Gastroesophageal sphincter (tissue), 4 donors: Measurements from ENCODE around the gene ADAMTS9. TPM values are rescaled to one million over a fixed set of nuclear protein-coding genes. Genes with fewer than 3 reads are reported as not detected.
A peak's percentile ranks its signal among the peaks of the same experiment; 100 is the strongest.

Source experiments
- ATAC-seq: fragments of 150-250 bp; one replicate; pipeline ENCODE4 v1.9.1; 2016; ENCODE audit warnings: mild to moderate bottlenecking, moderate library complexity
- H3K27ac ChIP-seq, 4 donors: fragments of 200-600 bp; sonication (generic) in 3 of 4; 1 replicate in 3 of 4; 2 replicates in 1 of 4; pipeline ENCODE4 v1.5.1; 2016 to 2019
- H3K27me3 ChIP-seq: fragments of 200-600 bp; sonication (generic); one replicate; pipeline ENCODE4 v1.5.1; 2019
- H3K36me3 ChIP-seq, 2 donors: fragments of 200-600 bp; sonication (generic); one replicate each; pipeline ENCODE4 v1.5.1; 2019; ENCODE audit warnings: control low read depth in 1 of 2
- H3K4me1 ChIP-seq, 3 donors: fragments of 200-600 bp; sonication (generic); 1 replicate in 2 of 3; 2 replicates in 1 of 3; pipeline ENCODE4 v1.5.1; 2016 to 2019; ENCODE audit warnings: control low read depth in 2 of 3
- H3K4me3 ChIP-seq, 2 donors: fragments of 200-600 bp; sonication (generic); one replicate each; pipeline ENCODE4 v1.5.1; 2019; ENCODE audit warnings: mild to moderate bottlenecking in 1 of 2, moderate library complexity in 1 of 2
- H3K9me3 ChIP-seq, 3 donors: fragments of 200-600 bp; sonication (generic); one replicate each; pipeline ENCODE4 v1.5.1; 2017 to 2019; ENCODE audit warnings: control low read depth in 2 of 3
- CTCF ChIP-seq, 4 experiments: fragments of 200-600 bp in 2 of 4; fragments of 450-650 bp in 2 of 4; sonication (generic) in 1 of 4; IDR thresholded peaks; one replicate each; pipeline ENCODE4 v1.5.1; 2017 to 2019; ENCODE audit warnings: antibody characterized with exemption in 4 of 4, mild to moderate bottlenecking in 2 of 4, moderate library complexity in 2 of 4
- EP300 ChIP-seq: sonication (generic); formaldehyde crosslinking; IDR thresholded peaks from one replicate; pipeline ENCODE4 v1.6.1; 2017; ENCODE audit warnings: antibody characterized with exemption, mild to moderate bottlenecking
- POLR2A ChIP-seq, 2 donors: fragments of 450-650 bp; IDR thresholded peaks; one replicate each; pipeline ENCODE4 v1.6.1; 2017; ENCODE audit warnings: antibody characterized with exemption in 2 of 2, mild to moderate bottlenecking in 2 of 2, moderate library complexity in 1 of 2
- POLR2AphosphoS5 ChIP-seq: sonication (generic); formaldehyde crosslinking; IDR thresholded peaks from one replicate; pipeline ENCODE4 v1.6.1; 2017; ENCODE audit warnings: antibody characterized with exemption
- WGBS, 2 donors: methylation state at CpG; one replicate each; pipeline ENCODE4 v1.1.5; 2018; ENCODE audit warnings: low coverage in 1 of 2; 5-methylcytosine and 5-hydroxymethylcytosine counted together
- total RNA-seq, 4 donors: library from RNA; depleted of rRNA; stranded (reverse); fragments of >200 nt; gene quantifications; one replicate each; pipeline ENCODE4 v1.1.0, GENCODE V29; 2016

The ADAMTS9 gene
- total RNA-seq, 4 donors from 2014 or later, result 30.7 to 102 (median 48.3) TPM

- no peak overlapping the region for H3K27ac ChIP-seq
- H3K36me3 ChIP-seq, result peaks cover 0 to 15% of the 10 kb centered on the region in 2 donors
- WGBS, 2 donors, result 83 to 85% methylated on average over 1 to 2 of the region's 2 CpGs
- TF ChIP-seq POLR2A (IDR thresholded peaks at IDR 0.05) (no peak), CTCF (IDR thresholded peaks at IDR 0.05) (no peak), POLR2AphosphoS5 (no peak), EP300 (no peak)
- H3K4me1 ChIP-seq, result peaks cover 0 to 26% (median 10%) of the 10 kb centered on the region in 3 donors
- H3K27me3 ChIP-seq, result no peaks in the 10 kb centered on the region
- no peak for ATAC-seq
- no peak overlapping the region for H3K4me3 ChIP-seq
- H3K9me3 ChIP-seq, result no peaks in the 10 kb centered on the region
Observed at GRCh38 chr3:64608741-64609140, 79.1 kb downstream of the ADAMTS9 start.

GRCh38 chr3:64607032-64607551 lies 80.7 kb downstream of the ADAMTS9 start:
- TF ChIP-seq EP300, result no peak
- no peak for TF ChIP-seq POLR2A (IDR thresholded peaks at IDR 0.05)
- no peak for TF ChIP-seq POLR2AphosphoS5
- TF ChIP-seq CTCF (IDR thresholded peaks at IDR 0.05), result no peak
- 93 to 95% methylated on average over 2 of the region's 2 CpGs for WGBS, 2 donors
- no peak for ATAC-seq
- H3K36me3 ChIP-seq, result peaks cover 0 to 29% of the 10 kb centered on the region in 2 donors
- H3K9me3 ChIP-seq, result no peaks in the 10 kb centered on the region
- H3K27ac ChIP-seq, result no peak overlapping the region
- H3K4me1 ChIP-seq, result peaks cover 0 to 10% (median 2%) of the 10 kb centered on the region in 3 donors
- H3K4me3 ChIP-seq, result no peak overlapping the region
- no peaks in the 10 kb centered on the region for H3K27me3 ChIP-seq

- 84 to 95% methylated on average over 2 to 3 of the region's 3 CpGs for WGBS, 2 donors
- Histone ChIP-seq H3K9me3 (no peaks in the 10 kb centered on the region), H3K27me3 (no peaks in the 10 kb centered on the region), H3K4me1 (peaks cover 0 to 4% (median 0%) of the 10 kb centered on the region in 3 donors), H3K36me3 (peaks cover 0 to 44% of the 10 kb centered on the region in 2 donors), H3K27ac (no peak overlapping the region), H3K4me3 (no peak overlapping the region)
- TF ChIP-seq CTCF (IDR thresholded peaks at IDR 0.05) (no peak), POLR2AphosphoS5 (no peak), POLR2A (IDR thresholded peaks at IDR 0.05) (no peak), EP300 (no peak)
- ATAC-seq, result no peak
Observed at GRCh38 chr3:64604313-64604712, 83.5 kb downstream of the ADAMTS9 start.

- no peak overlapping the region for H3K4me3 ChIP-seq
- H3K27me3 ChIP-seq, result no peaks in the 10 kb centered on the region
- TF ChIP-seq CTCF (IDR thresholded peaks at IDR 0.05) (no peak), EP300 (no peak), POLR2AphosphoS5 (no peak), POLR2A (IDR thresholded peaks at IDR 0.05) (no peak)
- H3K27ac ChIP-seq, result no peak overlapping the region
- 100% methylated on average over 8 of the region's 9 CpGs; no CpG with 5 or more reads in 1 of the 2 donors for WGBS, 2 donors
- H3K36me3 ChIP-seq, result peaks cover 0 to 44% of the 10 kb centered on the region in 2 donors
- peaks cover 0 to 4% (median 0%) of the 10 kb centered on the region in 3 donors for H3K4me1 ChIP-seq
- no peak for ATAC-seq
- H3K9me3 ChIP-seq, result no peaks in the 10 kb centered on the region
Observed at GRCh38 chr3:64601824-64602223, 86.0 kb downstream of the ADAMTS9 start.

- no peak for TF ChIP-seq POLR2AphosphoS5
- TF ChIP-seq POLR2A (IDR thresholded peaks at IDR 0.05), result no peak
- TF ChIP-seq CTCF (IDR thresholded peaks at IDR 0.05), result no peak
- no peak for TF ChIP-seq EP300
- 77 to 90% methylated on average over 7 to 8 of the region's 9 CpGs for WGBS, 2 donors
- Histone ChIP-seq H3K4me1 (peaks cover 3 to 16% (median 7%) of the 10 kb centered on the region in 3 donors), H3K9me3 (no peaks in the 10 kb centered on the region), H3K4me3 (no peak overlapping the region), H3K36me3 (peaks cover 0 to 37% of the 10 kb centered on the region in 2 donors), H3K27me3 (no peaks in the 10 kb centered on the region), H3K27ac (peak overlapping the region in 1 of 4 donors; percentile 9)
- ATAC-seq, result no peak
Observed at GRCh38 chr3:64600246-64600950, 87.4 kb downstream of the ADAMTS9 start.
